Vagina (tissue), 2 donors: Measurements from ENCODE around the gene DDHD1.

Experiments
- CTCF ChIP-seq, 3 experiments: fragments of 450-650 bp in 2 of 3; fragments of 200-600 bp in 1 of 3; sonication (generic) in 1 of 3; IDR thresholded peaks; one replicate each; pipeline ENCODE4 v1.5.1; 2017 to 2019; ENCODE audit warnings: antibody characterized with exemption in 3 of 3, mild to moderate bottlenecking in 2 of 3, moderate library complexity in 2 of 3
- POLR2AphosphoS5 ChIP-seq, 2 donors: sonication (generic); formaldehyde crosslinking; IDR thresholded peaks; one replicate each; pipeline ENCODE4 v1.9.0; 2017; ENCODE audit warnings: antibody characterized with exemption in 2 of 2, mild to moderate bottlenecking in 2 of 2, low read depth in 1 of 2; ENCODE audit not compliant: insufficient read depth in 1 of 2

- TF ChIP-seq POLR2AphosphoS5 (IDR thresholded peaks at IDR 0.05; ENCODE audit: insufficient read depth in 1 of 2, low read depth in 1 of 2) (no peak), CTCF (IDR thresholded peaks at IDR 0.05) (no peak)
Observed at GRCh38 chr14:53004976-53005375, 148.1 kb downstream of the DDHD1 start.
